Measurements from ENCODE around the gene ZNF516.
"Not testable (repeated sequence)": the region's sequence is repeated elsewhere in the genome, so short reads cannot be mapped to it uniquely, and the experiment has no call there.

Gene ZNF516, protein sequence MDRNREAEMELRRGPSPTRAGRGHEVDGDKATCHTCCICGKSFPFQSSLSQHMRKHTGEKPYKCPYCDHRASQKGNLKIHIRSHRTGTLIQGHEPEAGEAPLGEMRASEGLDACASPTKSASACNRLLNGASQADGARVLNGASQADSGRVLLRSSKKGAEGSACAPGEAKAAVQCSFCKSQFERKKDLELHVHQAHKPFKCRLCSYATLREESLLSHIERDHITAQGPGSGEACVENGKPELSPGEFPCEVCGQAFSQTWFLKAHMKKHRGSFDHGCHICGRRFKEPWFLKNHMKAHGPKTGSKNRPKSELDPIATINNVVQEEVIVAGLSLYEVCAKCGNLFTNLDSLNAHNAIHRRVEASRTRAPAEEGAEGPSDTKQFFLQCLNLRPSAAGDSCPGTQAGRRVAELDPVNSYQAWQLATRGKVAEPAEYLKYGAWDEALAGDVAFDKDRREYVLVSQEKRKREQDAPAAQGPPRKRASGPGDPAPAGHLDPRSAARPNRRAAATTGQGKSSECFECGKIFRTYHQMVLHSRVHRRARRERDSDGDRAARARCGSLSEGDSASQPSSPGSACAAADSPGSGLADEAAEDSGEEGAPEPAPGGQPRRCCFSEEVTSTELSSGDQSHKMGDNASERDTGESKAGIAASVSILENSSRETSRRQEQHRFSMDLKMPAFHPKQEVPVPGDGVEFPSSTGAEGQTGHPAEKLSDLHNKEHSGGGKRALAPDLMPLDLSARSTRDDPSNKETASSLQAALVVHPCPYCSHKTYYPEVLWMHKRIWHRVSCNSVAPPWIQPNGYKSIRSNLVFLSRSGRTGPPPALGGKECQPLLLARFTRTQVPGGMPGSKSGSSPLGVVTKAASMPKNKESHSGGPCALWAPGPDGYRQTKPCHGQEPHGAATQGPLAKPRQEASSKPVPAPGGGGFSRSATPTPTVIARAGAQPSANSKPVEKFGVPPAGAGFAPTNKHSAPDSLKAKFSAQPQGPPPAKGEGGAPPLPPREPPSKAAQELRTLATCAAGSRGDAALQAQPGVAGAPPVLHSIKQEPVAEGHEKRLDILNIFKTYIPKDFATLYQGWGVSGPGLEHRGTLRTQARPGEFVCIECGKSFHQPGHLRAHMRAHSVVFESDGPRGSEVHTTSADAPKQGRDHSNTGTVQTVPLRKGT

DNA sequence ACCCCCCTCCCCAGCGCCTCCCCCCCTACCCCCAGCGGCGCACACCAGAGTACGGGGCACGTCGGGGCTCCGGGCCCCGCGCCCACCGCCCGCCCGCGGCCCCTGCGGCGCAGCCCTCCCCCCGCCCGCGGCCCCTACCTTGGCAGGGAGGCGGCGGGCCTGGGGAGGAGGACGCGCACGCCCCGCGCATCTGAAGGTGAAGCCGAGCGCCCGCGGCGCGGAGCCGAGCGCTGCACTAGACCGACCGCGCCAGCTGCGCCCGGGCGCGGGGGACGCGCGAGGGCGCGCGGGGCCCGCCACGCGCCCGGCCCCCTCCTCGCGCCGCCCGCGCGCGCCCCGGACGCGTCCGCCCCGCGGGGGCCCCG, at the start of gene ZNF516:
Gene ZNF516 (minus strand): TSS at position 237 of the 365 bp plus-strand sequence. CDS start 52,188 bp downstream, outside the sequence.
- DNase-seq (ENCODE audit: low read depth in 1 of 2, low spot score in 1 of 2), result no peak

DNA sequence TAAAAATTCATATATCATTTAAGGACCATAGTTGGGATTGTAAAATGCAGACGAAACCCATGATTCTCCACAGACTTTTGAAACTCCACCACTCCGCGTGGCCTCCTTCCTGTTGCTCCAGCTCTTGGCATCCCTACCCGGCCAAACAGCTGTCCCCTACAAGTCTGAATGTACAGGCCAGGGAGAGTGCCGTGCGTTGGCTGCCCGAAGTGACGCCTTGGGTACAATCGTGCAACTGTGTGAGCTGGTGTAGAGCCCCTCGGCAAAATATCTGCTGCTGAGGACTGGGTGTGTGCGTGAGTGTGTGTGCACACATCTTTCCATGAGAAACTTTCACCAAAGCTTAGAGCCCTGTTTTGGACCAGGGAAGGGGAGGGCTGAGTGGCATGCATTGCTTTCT, 43.8 kb upstream of the ZNF516 start:
- DNase-seq (ENCODE audit: low read depth in 1 of 2, low spot score in 1 of 2), result no peak

DNA sequence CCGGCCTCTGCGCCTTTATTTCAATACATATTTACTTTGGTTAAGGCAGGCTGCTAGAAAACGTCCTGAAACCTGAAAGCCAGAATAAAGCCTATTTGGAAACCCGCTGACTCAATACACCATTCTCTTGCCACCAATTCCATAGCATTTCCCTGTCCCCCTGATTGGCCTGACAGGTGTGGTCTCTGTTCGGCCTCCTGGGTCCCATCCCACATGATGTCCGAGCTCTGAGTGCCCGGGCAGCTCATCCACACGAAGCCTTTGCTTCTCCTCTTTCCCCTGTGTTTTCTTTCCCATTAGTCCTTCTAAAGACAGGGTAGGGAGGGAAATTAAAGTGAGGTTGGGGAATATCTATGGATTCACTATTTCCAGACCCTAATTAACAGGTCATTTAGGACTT, 42.6 kb upstream of the ZNF516 start:
- no peak for DNase-seq (ENCODE audit: low read depth in 1 of 2, low spot score in 1 of 2)

DNA sequence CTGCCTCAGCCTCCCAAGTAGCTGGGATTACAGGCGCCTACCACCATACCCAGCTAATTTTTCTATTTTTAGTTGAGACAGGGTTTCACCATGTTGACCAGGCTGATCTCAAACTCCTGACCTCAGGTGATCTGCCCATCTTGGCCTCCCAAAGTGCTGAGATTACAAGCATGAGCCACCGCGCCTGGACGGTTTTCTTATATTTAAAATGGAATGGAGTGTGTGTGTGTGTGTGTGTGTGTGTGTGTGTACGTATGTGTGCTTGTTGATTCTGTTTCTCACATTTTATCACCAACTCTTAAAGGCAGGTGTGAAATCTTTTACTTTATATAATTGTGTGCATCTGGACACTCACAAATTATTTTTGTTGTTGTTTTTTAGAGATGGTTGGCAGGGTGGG, 41.6 kb upstream of the ZNF516 start:
- not testable (repeated sequence) for DNase-seq (ENCODE audit: low read depth in 1 of 2, low spot score in 1 of 2)

DNA sequence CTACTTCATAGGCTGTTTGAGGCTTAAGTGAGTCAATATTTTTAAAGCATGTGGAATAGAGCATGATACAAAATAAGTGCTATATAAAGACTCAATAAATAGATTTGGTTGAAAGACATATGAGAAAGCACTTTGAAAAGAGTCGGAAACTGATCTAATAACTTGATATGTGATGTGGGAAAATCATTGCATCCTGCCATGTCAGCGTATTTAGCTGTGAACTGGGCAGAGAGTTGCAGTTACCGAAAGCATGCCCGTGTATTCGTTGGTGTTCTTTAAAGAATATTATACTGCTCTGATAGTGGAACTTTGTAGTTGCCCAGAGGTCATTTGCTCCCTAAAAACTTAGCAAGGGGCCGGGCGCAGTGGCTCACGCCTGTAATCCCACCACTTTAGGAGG, 37.8 kb upstream of the ZNF516 start:
- no peak for DNase-seq (ENCODE audit: low read depth in 1 of 2, low spot score in 1 of 2)

DNA sequence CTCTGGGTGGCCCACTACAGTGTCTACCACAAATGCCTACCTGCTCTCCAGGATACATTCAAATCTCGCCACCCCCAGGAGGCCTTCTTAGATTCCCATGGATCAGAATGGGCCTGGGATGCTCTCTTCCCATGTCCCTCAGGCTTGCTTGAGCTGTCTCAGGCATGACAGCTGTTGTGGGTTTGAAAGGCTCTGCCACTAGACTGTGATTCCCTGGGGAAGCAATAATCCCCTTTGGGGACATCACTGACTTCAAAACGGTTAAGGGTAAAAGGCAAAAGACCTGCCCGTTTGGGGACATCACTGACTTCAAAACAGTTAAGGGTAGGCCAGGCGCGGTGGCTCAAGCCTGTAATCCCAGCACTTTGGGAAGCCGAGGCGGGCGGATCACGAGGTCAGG, 35.8 kb upstream of the ZNF516 start:
- DNase-seq (ENCODE audit: low read depth in 1 of 2, low spot score in 1 of 2), result no peak

DNA sequence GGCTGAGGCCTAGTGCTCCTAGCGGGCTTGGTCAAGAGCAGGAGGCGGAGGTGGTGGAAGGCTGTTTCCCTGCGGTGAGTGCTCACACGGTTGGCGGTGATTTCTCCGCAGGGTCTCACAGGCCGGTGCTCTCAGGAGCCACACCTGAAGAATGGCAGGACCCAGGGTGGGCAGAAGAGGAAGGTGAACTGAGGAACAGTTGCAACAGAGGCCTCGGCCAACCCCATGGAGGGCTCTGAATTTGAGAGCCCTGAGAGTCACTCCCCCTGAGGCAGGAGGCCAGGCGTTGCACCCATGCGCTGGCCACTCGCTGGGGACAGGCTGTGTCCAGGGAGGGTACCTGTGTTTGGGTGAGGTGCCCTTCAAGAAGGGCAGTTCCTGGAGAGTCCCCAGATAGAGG, 35.3 kb upstream of the ZNF516 start:
- no peak for DNase-seq (ENCODE audit: low read depth in 1 of 2, low spot score in 1 of 2)

DNA sequence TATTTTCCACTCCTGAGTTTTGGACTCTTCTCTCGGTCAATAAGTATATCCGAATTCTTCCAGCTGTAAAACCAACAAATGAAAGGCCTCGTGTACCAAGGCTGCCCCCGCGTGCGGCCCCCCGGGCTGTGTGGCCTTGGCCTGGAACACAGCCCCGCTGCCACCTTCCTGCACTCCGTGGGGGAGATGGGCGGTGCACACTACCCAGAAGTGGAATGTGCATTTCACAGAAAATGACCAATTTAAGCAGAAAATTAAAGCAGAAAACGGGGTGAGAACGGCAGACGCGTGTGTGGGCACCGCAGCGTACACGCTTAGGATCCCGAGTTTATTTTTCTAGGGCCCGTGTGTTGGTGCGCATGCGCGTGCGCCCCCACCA, 34.4 kb upstream of the ZNF516 start:
- DNase-seq (ENCODE audit: low read depth in 1 of 2, low spot score in 1 of 2), result no peak

DNA sequence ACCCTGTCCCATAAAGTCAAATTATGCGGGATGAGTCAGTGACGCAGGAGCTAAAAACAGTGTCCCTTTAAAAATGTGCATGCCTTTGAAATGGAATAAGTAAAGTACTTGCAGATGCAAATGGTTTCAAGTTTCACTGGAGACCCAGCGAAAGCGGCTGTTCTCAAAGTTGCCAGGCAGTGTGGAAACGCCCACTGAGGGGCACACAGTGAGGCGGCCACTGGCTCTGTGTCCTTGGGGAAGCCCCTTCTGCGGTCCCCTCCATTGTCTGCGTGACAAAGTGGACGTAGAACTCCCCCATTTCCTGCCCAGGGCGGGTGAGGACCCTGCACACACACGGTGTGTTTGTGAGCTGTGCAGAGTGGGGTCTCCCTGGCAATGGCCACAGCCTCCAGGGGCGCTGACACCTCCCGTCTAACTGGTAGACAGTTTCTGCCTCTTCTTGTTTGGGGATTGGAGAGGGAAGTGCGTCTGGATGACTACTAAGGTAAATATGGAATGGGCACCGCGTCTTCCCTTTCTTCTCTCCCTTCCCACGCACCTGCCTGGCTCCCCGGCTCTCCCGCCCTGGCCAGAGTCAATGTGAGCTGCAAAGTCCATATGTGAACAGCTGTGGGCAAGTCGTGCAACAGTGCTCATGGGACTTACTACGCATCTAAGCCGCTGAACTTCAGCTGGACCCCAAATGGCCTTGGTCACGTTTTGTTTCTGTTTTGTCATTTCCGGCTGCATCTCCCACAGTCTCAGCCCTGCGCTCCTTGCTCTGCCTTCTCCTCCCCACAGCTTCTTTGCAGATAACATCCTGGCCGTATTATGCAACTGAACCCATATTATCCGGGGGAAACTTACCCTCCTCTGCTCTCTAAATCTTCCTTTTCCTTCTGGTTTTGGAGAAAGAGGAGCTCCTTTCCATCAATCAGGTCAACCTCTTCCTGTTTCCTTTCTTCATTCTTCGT, 33.7 kb upstream of the ZNF516 start:
- no peak for DNase-seq (ENCODE audit: low read depth in 1 of 2, low spot score in 1 of 2)

DNA sequence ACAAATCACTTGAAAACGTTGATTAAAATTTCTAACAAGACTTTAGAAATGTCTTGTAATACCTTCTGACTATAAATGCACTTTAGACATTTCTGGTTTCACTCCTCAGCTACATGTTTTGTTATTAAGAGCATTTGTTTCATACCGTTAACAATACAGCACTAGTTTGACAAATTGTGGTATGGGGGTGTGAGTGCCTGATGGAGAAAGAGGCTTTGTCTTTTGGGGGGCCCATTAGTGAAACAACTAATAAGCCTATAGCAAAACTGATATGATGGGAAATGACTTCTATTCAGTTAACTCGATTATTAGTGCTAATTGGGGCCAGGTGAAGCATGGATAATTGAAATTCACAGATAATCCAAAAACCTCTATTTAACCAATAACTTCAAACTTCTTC, 30.9 kb upstream of the ZNF516 start:
- DNase-seq (ENCODE audit: low read depth in 1 of 2, low spot score in 1 of 2), result no peak

DNA sequence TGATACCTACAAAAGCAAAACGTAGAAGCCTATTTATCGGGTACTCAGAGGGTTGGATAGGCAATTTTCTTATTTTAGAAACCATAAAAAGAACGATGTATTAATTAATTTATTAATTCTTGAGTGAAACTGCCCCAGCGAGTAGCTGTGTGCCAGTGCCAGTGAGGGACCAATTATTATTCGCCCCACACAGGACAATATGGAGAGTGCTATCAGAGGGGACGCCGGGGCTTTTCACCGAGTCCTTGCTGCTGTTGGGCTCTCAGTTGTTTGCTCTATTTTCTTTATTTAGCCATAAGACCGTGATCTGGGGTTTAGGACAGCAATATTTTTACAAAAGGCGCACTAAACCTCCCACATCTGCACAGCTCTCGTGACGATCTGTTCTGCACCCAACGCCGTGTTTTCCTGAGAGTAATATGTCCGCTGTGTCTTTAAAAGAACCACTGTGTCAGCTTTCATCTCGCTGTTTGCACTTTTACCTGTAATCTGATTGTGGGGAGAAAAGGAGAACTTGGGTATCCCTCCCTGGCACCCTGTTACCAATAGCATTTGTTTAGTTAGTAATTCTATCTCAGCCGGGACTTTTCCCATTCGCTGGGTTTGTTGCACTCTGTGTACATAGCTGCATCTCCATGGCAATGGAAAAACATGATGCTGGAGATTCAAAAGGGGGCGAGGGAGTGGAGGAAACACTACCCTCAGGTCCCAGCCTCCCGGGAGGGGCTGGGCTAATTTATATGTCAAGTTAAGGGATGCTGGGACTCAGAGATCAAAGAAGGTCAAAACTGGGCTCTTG, 30.1 kb upstream of the ZNF516 start:
- DNase-seq (ENCODE audit: low read depth in 1 of 2, low spot score in 1 of 2), result no peak

DNA sequence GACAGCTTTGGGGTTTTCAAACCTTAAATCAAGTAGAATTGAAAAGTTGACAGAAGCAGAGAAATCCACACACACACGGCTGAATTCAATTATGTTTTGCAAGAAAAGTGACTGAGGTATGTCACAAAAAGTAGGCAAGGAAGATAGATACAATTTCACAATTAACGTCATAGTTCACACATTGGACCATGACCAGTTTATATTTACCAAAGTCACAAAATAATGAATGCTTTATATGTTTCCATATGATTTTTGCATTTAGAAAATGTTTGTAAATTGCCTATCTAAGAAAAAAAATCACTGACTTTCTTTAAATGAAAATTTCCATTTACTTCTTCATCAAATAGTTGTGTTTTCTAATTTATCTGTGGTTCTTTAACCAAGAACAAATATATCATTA, 29.4 kb upstream of the ZNF516 start:
- no peak for DNase-seq (ENCODE audit: low read depth in 1 of 2, low spot score in 1 of 2)

DNA sequence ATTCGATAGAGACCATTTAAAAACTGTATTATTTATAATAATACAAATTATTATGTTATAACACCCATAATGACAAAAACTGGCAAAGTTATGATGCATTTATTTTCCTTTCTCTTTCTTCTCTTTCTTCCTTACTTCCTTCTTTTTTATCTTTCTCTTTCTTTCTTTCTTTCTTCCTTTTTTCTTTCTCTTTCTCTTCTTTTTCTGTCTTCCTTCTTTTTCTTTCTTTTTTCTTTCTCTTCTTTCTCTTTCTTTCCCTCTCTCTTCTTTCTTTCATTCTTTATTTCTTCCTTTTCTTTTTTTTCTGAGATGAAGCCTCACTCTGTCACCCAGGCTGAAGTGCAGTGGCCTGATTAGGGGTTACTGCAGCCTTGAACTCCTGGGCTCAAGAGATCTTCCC, 27.5 kb upstream of the ZNF516 start:
- no peak for DNase-seq (ENCODE audit: low read depth in 1 of 2, low spot score in 1 of 2)

DNA sequence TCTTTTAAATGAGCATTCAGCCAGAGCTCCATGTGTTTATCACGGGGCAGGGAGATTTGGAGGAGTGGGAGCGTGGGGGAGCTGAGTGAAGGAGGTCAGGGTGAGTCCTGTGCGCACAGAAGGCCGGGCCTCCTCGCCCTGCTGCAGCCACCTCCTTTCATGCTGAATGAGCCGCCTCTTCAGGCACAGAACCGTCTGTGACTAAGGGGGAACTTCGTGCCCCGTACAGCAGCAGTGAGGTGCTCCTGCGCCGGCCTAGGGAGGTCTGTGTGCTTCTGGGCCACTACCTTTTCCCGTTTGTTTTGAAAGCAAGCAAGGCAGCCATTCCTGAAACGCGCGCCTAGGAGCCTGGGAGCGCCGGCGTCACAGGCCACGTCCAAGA, 27.1 kb upstream of the ZNF516 start:
- no peak for DNase-seq (ENCODE audit: low read depth in 1 of 2, low spot score in 1 of 2)

DNA sequence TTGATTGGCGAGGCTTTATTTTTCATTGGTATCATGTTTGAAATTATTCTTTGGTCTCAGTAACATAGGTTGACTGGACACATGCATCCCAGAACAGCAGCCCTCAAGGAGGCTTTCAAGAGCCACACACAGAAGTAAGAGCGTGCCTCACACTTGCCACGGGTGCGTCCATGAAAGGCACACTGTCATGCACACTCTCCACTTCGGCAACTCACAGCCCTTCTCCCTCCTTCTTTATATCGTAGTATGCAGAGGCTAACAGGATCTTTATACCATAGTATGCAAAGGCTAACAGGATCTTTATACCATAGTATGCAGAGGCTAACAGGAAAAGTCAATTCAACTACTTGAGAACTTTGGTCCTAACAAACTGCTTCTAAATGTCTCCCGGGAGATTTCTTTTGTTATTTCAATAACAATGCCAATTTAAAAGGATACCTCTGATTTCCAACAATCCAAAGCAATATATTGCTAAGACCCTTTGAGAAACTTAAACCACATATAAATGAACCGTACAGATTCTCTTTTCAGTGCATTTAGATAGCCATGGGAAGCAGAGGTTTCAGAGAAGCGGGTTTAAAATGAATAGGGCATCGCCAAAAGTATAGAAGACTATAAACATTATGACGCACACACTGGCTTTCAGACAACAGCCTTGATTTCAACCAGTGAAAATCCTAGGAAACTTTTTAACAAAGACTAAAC, 26.5 kb upstream of the ZNF516 start:
- no peak for DNase-seq (ENCODE audit: low read depth in 1 of 2, low spot score in 1 of 2)

DNA sequence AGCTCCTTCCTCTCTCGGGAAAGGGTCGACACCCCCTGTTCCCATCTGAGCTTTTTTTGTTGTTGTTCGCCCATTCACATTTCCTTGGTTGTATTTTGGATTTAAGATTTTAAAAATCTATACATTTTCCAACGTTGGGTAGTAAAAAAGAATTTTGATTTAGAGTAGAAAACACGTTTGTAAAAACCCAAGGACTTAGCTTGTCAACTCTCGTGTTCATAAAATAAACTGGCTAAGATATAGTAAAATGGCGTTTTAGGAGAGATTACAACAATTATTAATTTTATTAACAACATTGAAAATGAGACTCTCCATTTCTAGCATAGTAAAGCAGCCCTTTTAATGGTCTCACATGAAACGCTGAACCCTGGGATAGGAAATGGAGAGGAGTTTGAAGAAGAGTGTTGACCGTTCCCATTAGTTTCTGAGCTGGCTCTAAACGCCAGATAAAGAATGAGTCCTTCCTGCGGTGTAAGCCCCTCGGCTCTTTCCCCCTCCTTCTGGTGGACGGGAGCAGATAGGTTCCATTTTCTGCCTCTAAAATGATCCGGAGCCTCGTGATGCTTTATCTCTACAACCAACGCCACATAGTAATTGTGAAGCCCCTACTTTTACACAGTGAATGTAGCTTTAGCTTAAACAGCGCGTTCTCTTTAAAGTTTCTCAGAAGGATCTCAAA, 24.0 kb upstream of the ZNF516 start:
- no peak for DNase-seq (ENCODE audit: low read depth in 1 of 2, low spot score in 1 of 2)

DNA sequence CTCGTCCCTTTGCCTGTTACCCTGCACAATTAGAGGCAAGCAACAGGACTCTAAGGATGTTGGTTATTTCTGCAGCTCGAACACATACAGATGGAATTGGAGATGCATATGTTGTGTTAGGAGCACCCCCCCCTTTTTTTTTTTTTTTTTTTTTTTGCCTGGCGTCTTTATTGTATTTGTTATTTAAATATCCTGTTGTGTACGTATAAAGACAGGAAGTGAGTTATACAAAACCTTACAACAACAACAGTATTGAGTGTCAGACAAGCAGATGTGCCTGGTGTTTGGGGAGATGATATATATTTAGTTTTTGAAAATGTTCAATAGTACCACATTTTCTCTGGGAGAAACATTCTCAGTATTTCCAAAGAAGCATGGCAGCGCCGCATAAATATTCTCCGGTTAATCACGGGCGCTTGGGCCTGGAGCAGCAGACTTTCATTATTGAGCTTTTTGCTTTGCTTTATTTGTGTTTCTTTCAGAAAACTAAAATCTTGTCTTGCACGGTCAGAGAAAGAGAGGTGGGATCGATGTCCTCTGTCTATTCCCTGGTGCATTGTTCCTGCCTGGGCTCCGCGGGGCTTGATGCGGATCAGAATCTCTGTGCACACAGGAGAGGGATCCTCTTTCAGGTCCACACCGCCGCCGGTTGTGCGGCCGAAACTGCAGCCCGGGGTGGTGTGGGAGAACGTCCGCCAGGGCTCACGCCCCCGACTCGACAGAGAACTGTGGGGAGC, 23.2 kb upstream of the ZNF516 start:
- no peak for DNase-seq (ENCODE audit: low read depth in 1 of 2, low spot score in 1 of 2)

DNA sequence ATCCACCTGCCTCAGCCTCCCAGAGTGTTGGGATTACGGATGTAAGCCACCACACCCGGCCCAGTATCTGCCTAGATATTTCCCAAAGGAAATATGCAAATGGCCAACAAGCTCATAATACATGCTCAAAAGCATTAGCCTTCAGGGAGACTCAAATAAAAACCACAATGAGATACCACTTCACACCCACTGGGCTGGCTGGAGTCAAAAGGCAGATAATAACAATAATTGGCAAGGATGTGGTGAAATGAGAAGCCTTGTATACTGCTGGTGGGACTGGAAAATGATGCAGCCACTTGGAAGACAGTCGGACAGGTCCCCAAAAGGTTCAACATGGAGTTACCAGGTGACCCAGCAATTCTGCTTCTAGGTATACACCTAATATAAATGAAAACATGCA, 20.5 kb upstream of the ZNF516 start:
- DNase-seq (ENCODE audit: low read depth in 1 of 2, low spot score in 1 of 2), result no peak
